Stimulated activated naive B cell treated with anti-CD40 and anti-IgM and Interleukin-4, amounts not matched to agents 10 μg/mL and 1 μg/mL and 100 μg/mL, for 72 hours (primary cell): ENCODE measurements around the gene ARAF.

Experiments
- ATAC-seq, 2 donors: fragments of 150-1000 bp; cut with Tn5 transposase; replicated peaks; 2 replicates each; pipeline ENCODE4 v1.10.0; 2021; ENCODE audit warnings: moderate library complexity in 1 of 2
- DNase-seq: peaks from one replicate; pipeline ENCODE4 v3.0.0; 2021
- H3K27ac Mint-ChIP-seq: one replicate; pipeline ENCODE4 v1.8.0; 2022; ENCODE audit warnings: mild to moderate bottlenecking, mixed read lengths
- H3K27me3 Mint-ChIP-seq, 2 donors: one replicate each; pipeline ENCODE4 v1.8.0; 2022; ENCODE audit warnings: mixed read lengths in 2 of 2
- H3K36me3 Mint-ChIP-seq, 2 donors: one replicate each; pipeline ENCODE4 v1.8.0; 2022; ENCODE audit warnings: mixed read lengths in 2 of 2, mild to moderate bottlenecking in 1 of 2
- H3K4me1 Mint-ChIP-seq, 2 donors: one replicate each; pipeline ENCODE4 v1.8.0; 2022; ENCODE audit warnings: mixed read lengths in 2 of 2, mild to moderate bottlenecking in 1 of 2
- H3K4me3 Mint-ChIP-seq, 2 donors: one replicate each; pipeline ENCODE4 v1.8.0; 2022; ENCODE audit warnings: mild to moderate bottlenecking in 2 of 2, mixed read lengths in 2 of 2, moderate library complexity in 1 of 2
- H3K9me3 Mint-ChIP-seq, 2 donors: one replicate each; pipeline ENCODE4 v1.8.0; 2022; ENCODE audit warnings: mixed read lengths in 2 of 2, mild to moderate bottlenecking in 1 of 2

Gene ARAF

DNA sequence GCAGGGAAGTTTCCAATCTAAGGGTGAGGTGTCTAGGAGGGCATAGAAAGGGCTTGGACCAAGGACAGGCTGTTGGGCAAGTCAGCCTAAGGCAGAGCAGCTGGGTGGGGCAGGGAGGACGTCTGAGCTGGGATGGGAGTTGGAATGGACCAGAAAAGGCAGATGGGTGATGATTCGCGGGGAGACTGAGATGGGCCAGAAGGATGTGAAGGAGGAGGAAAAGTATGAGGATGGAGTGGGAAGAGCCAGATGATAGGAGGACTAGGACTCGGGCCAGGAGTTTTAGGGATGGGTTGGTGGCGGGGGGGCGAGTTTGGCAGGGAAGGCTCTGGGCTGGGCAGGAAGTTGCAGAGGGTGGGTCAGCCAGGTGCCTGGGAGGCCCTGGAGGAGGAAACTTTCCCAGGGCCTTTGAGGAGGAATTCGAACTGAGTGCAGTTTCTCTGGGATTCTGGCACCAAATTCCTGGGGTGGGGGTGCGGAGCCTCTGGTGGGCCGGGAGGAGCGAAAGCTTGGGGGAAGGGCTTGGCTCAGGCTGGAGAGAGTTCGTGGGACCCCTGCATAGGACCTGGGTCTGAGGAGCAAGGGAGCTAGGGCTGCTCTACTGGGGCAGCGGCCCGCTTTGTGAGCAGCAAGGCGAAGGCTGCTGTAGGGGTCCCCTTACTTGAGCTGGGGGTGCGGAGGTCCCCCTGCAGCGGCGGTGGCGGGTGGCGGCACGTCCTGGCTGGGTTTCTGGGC lies 12.5 kb downstream of the ARAF start:
- peaks cover 7 to 22% of the 10 kb centered on the region in 2 donors for H3K4me1 Mint-ChIP-seq
- no peak for DNase-seq

DNA sequence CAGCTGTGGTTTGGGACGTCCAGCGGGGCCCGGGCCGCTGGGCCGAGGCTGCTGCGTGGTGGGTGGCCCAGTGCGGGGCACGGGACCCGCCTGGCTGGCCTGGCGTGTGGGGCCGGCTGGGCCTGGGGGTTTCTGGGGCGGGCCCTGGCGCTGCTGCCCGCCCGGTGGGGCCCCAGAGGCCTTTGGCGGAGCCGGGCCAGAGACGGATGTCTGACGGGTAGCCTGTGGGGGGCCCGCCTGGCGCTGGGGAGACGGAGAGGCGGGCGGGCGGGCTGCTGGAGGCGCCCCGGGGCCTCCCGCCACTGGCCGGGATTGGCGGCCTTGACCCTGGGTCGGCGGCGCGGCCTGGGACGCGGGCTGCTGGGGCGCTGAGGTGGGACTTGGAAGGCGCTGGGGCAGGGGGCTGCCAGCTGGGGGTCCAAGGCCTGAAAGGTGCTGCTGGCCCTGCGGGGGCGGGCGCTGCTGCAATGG lies 13.1 kb downstream of the ARAF start:
- Mint-ChIP-seq H3K4me3 (peak overlapping the region in 1 of 2 donors; percentile 14), H3K9me3 (no peaks in the 10 kb centered on the region), H3K27me3 (peaks cover 30 to 48% of the 10 kb centered on the region in 2 donors), H3K4me1 (peaks cover 7 to 22% of the 10 kb centered on the region in 2 donors), H3K36me3 (peaks cover 30 to 44% of the 10 kb centered on the region in 2 donors), H3K27ac (no peak overlapping the region)
- ATAC-seq (peak in 1 of 2 donors; percentile 38), DNase-seq (no peak)

More for the DNA sequence above, 12.5 kb downstream of the ARAF start:
- H3K4me3 Mint-ChIP-seq = peak overlapping the region in 1 of 2 donors; percentile 2
- peak; percentile 7 to 22 for ATAC-seq
- peaks cover 34 to 50% of the 10 kb centered on the region in 2 donors for H3K36me3 Mint-ChIP-seq
- H3K27ac Mint-ChIP-seq = peak overlapping the region; percentile 26
- peaks cover 29 to 45% of the 10 kb centered on the region in 2 donors for H3K27me3 Mint-ChIP-seq
- H3K9me3 Mint-ChIP-seq = no peaks in the 10 kb centered on the region

DNA sequence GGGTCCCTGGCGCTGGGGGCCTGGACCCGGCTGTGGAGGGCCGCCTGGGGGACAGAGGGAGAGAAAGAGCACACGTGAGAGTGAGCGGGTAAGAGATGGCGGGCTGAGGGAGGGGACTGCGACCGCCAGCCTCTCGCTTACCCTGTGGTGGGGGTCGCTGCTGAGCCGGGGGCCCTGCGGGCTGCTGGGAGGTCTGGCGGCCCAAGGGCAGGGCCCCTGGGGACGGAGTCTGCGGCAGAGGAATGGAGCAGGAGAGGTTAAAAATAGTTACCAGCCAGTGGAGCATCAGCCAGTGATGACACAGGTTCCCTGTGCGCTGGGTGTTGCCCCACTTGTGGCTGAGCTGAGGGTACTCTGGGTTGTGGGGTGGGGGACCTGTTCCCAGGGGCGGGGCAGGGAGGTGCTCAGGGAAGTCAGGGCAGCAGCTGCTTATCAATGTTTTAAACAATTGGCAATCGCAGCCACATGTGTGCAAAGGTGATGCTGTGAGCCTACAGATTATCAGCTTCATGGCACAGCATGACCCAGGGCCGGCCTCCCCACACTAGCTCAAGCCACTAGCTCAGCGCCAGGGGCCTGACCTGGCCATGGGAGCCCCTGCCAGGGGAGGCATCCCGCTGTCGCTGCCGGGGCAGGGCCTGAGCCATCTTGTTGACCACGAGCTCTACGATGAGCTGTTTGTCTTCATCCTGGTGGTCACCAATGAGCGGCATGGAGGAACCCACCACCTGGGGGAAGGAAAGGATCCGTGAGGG lies 13.7 kb downstream of the ARAF start:
- Mint-ChIP-seq H3K4me3 (peak overlapping the region in 1 of 2 donors; percentile 14), H3K36me3 (peaks cover 28 to 40% of the 10 kb centered on the region in 2 donors), H3K4me1 (peaks cover 9 to 27% of the 10 kb centered on the region in 2 donors), H3K9me3 (no peaks in the 10 kb centered on the region), H3K27me3 (peaks cover 36 to 55% of the 10 kb centered on the region in 2 donors), H3K27ac (no peak overlapping the region)
- ATAC-seq (no peak), DNase-seq (no peak)

DNA sequence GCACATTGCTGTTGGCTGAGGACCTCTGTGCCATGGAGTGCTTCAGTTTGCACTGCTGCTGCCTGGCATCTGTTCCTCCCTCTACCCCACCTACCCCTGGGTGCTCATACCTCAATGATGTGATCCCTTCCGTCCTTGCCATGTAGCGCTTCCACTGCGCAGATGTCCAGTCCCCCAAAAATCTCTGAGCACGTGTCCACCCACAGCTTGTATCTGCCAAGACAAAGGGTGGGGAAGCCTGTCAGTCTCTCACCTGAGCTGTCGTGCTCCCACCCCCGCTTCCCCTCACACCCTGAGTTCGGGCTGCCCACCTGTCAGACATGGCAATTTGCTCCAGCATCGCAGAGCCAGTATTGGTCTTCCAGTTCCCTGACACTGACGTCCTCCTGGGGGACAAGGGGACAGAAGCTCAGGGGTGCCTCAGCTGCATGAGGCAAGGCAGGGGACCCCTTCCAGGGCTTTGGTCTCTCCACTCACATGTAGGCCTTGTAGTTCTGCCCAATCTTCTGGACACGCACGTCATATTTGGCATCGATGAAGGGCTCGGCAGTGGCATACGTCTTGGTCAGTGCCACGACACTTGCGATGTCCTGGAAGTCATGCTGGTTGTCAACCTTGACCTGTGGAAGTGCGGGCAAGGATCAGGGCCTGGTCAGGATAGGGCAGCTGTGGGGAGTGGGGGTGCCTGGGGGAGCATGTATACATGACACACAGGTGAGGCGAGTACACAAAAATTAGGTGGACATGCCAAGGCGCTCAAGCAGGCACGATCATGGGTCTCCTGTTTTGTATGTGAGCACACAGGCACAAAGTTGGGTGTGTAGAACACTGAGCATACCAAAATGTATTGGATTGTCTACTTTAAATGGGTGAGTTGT lies 15.3 kb downstream of the ARAF start:
- Mint-ChIP-seq H3K4me1 (peaks cover 9 to 27% of the 10 kb centered on the region in 2 donors), H3K36me3 (peaks cover 14 to 25% of the 10 kb centered on the region in 2 donors), H3K27ac (no peak overlapping the region), H3K27me3 (peaks cover 37 to 57% of the 10 kb centered on the region in 2 donors), H3K4me3 (no peak overlapping the region), H3K9me3 (no peaks in the 10 kb centered on the region)
- no peak for DNase-seq
- ATAC-seq = no peak

DNA sequence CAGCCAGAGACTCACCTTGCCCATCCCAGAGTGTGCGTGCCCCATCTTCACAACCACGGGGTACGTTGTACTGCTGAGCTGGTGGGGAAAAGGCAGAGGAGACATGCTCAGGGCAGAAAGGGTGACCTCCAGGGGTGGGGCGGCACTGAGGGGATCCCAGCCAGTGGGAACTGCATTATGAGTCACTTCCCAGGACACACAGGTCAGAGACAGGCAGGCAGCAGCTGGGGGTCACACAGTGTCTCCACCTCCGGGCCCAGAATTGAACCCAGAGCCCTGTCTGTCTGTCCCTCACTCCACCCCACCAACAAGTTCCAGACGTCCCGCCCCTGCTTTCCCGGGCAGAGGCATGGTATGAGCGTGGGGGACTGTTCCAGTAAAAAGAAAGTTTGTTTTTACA lies 16.4 kb downstream of the ARAF start:
- Mint-ChIP-seq H3K27me3 (peaks cover 29 to 50% of the 10 kb centered on the region in 2 donors), H3K4me1 (peaks cover 14 to 28% of the 10 kb centered on the region in 2 donors), H3K4me3 (no peak overlapping the region), H3K27ac (no peak overlapping the region), H3K9me3 (no peaks in the 10 kb centered on the region), H3K36me3 (peaks cover 4 to 13% of the 10 kb centered on the region in 2 donors)
- DNase-seq = no peak
- no peak for ATAC-seq

DNA sequence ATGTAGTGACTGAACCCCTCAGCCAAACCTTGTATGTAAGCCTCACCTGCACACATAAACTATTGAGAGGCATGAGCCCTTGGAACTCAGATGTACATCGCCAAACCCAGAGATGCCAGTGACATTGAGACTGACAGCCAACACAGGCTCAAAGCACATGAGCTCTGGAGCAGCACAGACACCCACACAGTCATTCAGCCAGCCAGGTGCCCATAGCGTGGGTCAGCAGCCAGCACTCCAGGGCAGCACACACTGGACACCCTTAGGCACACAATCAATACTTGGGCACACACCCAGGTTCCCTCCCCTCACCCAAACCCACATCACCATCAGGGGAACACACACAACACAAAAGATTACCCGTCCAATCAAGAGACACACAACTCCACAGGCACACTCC lies 16.9 kb downstream of the ARAF start:
- DNase-seq = no peak
- H3K9me3 Mint-ChIP-seq = no peaks in the 10 kb centered on the region
- peaks cover 0 to 8% of the 10 kb centered on the region in 2 donors for H3K36me3 Mint-ChIP-seq
- peaks cover 25 to 45% of the 10 kb centered on the region in 2 donors for H3K27me3 Mint-ChIP-seq
- no peak overlapping the region for H3K4me3 Mint-ChIP-seq
- peaks cover 15 to 24% of the 10 kb centered on the region in 2 donors for H3K4me1 Mint-ChIP-seq
- H3K27ac Mint-ChIP-seq = no peak overlapping the region
- ATAC-seq = no peak

DNA sequence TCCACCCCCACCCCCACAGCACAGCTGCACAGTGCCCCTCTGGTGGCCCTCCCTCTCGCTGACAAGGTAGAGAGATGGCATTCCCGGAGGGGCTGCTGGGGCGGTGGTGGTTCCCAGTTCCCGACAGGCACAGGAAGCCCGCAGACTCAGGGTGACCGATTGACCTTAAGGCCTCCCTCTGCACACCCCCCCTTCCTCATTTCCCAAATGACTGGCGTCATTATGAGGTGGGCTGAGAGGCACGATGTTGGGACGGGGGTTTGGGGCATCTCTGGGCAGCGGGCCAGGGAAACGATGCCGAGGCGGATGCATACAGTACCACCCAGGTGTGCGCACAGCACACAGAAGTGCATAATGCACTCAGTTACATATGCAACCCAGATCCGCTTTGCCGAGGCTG lies 17.7 kb downstream of the ARAF start:
- Mint-ChIP-seq H3K4me1 (peaks cover 17 to 23% of the 10 kb centered on the region in 2 donors), H3K4me3 (no peak overlapping the region), H3K27me3 (peaks cover 17 to 41% of the 10 kb centered on the region in 2 donors), H3K9me3 (no peaks in the 10 kb centered on the region), H3K27ac (no peak overlapping the region), H3K36me3 (peaks cover 0 to under 1% of the 10 kb centered on the region in 2 donors)
- ATAC-seq (no peak), DNase-seq (no peak)

DNA sequence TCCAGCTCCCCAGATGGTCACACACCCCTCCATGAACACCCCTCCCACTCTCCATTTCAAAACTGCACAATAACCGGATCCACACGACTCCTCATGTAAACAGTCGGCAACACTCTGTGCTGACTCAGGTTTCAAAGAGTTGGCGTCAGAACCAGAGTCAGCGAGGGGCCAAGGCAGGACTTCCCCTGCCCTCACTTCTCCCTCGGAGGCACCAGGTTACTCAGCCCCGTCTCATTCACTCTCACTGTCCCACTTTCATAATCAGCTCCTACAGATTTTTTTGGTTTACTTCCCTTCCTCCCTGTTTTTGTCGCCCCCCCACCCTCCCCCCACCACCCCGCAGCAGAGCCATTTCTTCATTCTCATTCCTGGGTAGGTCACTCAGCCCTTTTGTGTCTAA lies 18.5 kb downstream of the ARAF start:
- ATAC-seq (peak in 1 of 2 donors; percentile 41), DNase-seq (no peak)
- H3K4me3 Mint-ChIP-seq = no peak overlapping the region
- H3K36me3 Mint-ChIP-seq = peaks cover 1 to 3% of the 10 kb centered on the region in 2 donors
- H3K4me1 Mint-ChIP-seq = peaks cover 18 to 25% of the 10 kb centered on the region in 2 donors
- H3K27ac Mint-ChIP-seq = no peak overlapping the region
- H3K27me3 Mint-ChIP-seq = peaks cover 15 to 42% of the 10 kb centered on the region in 2 donors
- H3K9me3 Mint-ChIP-seq = no peaks in the 10 kb centered on the region

DNA sequence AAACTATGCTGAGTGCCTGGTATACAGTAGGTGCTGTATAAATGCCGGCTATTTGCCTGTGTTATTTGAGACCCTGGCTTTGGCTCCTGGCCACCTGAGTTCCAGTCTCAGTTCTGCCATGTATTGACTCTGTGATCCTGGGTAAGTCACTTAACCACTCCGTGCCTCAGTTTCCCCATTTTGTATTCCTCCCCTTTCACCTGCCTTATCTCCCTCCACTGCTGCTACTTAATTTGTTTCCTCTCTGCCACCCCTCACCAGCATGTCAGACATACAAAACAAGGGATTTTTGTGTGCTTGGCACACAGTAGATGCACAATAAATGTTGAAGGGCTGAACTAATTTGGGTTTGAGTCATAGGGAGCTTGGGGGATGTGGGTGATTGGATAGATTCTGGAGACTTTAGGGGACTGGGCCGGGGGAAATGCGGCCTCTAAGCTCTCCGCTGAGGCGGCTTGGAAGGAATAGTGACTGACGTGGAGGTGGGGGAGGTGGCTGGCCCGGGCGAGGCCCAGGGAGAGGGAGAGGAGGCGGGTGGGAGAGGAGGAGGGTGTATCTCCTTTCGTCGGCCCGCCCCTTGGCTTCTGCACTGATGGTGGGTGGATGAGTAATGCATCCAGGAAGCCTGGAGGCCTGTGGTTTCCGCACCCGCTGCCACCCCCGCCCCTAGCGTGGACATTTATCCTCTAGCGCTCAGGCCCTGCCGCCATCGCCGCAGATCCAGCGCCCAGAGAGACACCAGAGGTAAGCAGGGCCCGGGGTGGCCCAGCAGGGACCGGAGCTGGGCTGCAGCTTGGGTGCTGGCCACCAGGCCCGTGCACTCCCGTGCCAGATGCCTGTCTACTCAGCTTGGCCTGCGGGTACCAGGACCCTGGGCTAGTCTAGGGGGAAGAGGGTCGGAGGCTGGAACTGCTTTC lies 21.0 kb downstream of the ARAF start, which contains the start of gene TIMP1:
Gene TIMP1, plus strand, starts transcription at position 706 of the 917 bp plus-strand sequence. CDS start 980 bp downstream, outside the sequence.
- H3K27me3 Mint-ChIP-seq = peaks cover 15 to 36% of the 10 kb centered on the region in 2 donors
- H3K27ac Mint-ChIP-seq = peak within 1 kb of the TSS; percentile 78
- ATAC-seq (peak; percentile 92 to 93), DNase-seq (peak; percentile 68)
- H3K36me3 Mint-ChIP-seq = peaks cover 1 to 6% of the 10 kb centered on the region in 2 donors
- H3K9me3 Mint-ChIP-seq = no peaks in the 10 kb centered on the region
- H3K4me3 Mint-ChIP-seq = peak within 1 kb of the TSS; percentile 54 to 77
- H3K4me1 Mint-ChIP-seq = peaks cover 18 to 25% of the 10 kb centered on the region in 2 donors

DNA sequence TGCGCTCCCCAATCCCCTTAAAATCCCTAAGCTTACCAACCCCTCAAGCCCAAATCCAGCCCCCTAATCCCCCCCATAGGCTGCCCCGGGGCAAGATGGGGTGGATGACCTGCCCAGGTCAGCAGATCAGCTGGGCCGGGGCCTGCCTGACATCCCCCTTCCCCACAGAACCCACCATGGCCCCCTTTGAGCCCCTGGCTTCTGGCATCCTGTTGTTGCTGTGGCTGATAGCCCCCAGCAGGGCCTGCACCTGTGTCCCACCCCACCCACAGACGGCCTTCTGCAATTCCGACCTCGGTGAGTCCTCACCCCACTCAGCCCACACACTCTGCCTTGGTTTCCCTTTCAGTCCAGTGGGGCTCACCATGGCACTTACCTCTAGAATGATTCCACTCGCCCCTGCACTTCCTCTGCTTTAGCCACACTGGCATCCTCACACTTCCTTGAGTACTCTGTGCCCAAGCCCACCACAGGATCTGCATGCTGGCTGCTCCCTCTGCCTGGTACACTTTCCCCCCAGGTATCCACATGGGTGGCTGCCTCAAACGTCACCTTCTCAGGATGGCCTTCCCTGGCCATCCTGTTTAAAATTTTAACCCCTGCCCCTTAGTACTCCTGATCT lies 22.3 kb downstream of the ARAF start:
- Mint-ChIP-seq H3K4me3 (peak overlapping the region; percentile 12 to 75), H3K36me3 (peaks cover 1 to 6% of the 10 kb centered on the region in 2 donors), H3K27ac (no peak overlapping the region), H3K27me3 (peaks cover 9 to 24% of the 10 kb centered on the region in 2 donors), H3K9me3 (no peaks in the 10 kb centered on the region), H3K4me1 (peaks cover 17 to 25% of the 10 kb centered on the region in 2 donors)
- no peak for DNase-seq
- no peak for ATAC-seq

DNA sequence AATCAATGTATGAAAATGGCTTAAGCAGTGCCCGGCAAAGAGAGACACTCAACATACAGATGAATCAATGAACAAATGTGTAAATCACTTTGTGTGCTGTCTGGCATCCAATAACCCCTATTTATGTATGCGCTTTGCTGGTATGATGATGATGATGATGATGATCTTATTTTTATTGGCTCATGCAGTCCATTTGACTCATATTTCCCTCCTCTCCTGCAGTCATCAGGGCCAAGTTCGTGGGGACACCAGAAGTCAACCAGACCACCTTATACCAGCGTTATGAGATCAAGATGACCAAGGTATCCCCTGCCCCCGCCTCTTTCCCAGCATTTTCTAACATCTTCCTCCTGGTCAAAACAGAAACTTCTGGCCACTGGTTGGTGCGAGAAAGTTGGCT lies 23.7 kb downstream of the ARAF start:
- H3K27ac Mint-ChIP-seq = no peak overlapping the region

DNA sequence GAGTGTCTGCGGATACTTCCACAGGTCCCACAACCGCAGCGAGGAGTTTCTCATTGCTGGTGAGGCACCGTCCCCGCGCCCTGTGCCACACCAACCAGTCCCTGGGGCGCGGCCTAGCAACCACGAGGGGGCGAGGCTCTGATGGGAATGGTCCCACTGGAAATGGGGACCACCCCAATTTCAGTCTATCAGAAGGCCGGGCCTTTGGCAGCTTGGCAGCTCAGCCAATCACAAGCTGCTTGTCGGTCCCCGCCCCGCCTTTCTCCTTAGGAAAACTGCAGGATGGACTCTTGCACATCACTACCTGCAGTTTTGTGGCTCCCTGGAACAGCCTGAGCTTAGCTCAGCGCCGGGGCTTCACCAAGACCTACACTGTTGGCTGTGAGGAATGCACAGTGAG lies 24.3 kb downstream of the ARAF start:
- no peak for ATAC-seq
- DNase-seq = no peak
- peaks cover 14 to 21% of the 10 kb centered on the region in 2 donors for H3K4me1 Mint-ChIP-seq
- peaks cover 1 to 6% of the 10 kb centered on the region in 2 donors for H3K36me3 Mint-ChIP-seq
- H3K27me3 Mint-ChIP-seq = peaks cover 0 to 10% of the 10 kb centered on the region in 2 donors
- H3K9me3 Mint-ChIP-seq = no peaks in the 10 kb centered on the region
- no peak overlapping the region for H3K27ac Mint-ChIP-seq
- no peak overlapping the region for H3K4me3 Mint-ChIP-seq

More for the DNA sequence above, 23.7 kb downstream of the ARAF start:
- Mint-ChIP-seq H3K36me3 (peaks cover 1 to 6% of the 10 kb centered on the region in 2 donors), H3K4me3 (no peak overlapping the region), H3K9me3 (no peaks in the 10 kb centered on the region), H3K4me1 (peaks cover 14 to 21% of the 10 kb centered on the region in 2 donors), H3K27me3 (peaks cover under 1 to 13% of the 10 kb centered on the region in 2 donors)
- DNase-seq (no peak), ATAC-seq (no peak)
